IPS DF 6.9 (cell line): ENCODE measurements around the gene MAPK14.
A peak's percentile ranks its signal among the peaks of the same experiment; 100 is the strongest.
"Not testable (repeated sequence)": the region's sequence is repeated elsewhere in the genome, so short reads cannot be mapped to it uniquely, and the experiment has no call there.

Source experiments
- DNase-seq: peaks from one replicate; pipeline ENCODE4 v3.0.0-alpha.2; 2013; ENCODE audit warnings: low read depth, low spot score
- H3K27ac ChIP-seq: one replicate; pipeline ENCODE4 v1.5.1; 2013; ENCODE audit warnings: low read length, control low read depth
- H3K27me3 ChIP-seq: 2 replicates; pipeline ENCODE4 v1.6.1; 2013; ENCODE audit warnings: mild to moderate bottlenecking, low read length; ENCODE audit not compliant: control insufficient read depth, insufficient read depth
- H3K36me3 ChIP-seq: 2 replicates; pipeline ENCODE4 v1.6.1; 2013; ENCODE audit warnings: low read length; ENCODE audit not compliant: control insufficient read depth, insufficient read depth
- H3K4me1 ChIP-seq: 2 replicates; pipeline ENCODE4 v1.6.1; 2013; ENCODE audit warnings: low read length; ENCODE audit not compliant: control insufficient read depth, insufficient read depth
- H3K4me3 ChIP-seq: 2 replicates; pipeline ENCODE4 v1.5.1; 2013; ENCODE audit warnings: mild to moderate bottlenecking, low read length
- H3K9me3 ChIP-seq: 2 replicates; pipeline ENCODE4 v1.6.1; 2013; ENCODE audit warnings: low read length, inconsistent platforms; ENCODE audit not compliant: control insufficient read depth, insufficient read depth
- WGBS: extraction: QIAGEN DNeasy Blood & Tissue Kit; methylation state at CpG from one replicate; pipeline ENCODE4 v1.1.7; 2013; ENCODE audit warnings: mixed read lengths, missing lambda C conversion rate; ENCODE audit not compliant: insufficient read length, insufficient coverage; 5-methylcytosine and 5-hydroxymethylcytosine counted together

MAPK14 gene

DNA sequence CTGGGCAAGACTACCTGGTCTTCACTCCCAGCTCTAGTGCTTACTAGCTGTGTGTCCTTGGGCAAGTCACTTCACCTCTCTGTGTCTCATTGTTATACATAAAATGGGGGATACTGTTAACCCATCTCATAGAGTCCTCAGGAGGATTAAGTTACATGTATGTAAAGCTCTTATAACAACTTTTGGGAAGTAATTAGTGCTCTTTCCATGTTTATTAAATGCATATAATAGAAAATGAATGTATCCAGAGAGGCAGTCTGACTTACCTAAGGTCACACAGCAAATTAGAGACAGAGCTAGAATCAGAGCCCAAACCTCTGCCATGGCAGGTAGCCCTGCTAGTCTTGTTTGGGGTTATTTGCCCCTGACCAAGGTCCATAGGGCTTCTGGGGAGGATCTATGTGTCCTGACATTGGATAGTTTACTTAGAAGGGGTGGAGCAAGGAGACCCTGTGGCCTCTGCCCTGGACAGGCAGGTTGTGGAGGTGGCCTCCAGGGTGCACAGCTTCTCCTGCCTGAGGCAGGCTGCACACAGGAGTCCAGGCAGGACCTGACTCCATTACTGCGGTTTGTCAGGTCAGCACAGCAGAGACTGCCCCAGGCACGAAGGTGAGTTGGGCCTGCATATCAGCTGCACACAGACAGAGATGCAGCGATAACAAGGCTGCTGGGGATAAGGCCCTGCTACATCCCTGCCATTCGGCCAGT, 94.3 kb downstream of the MAPK14 start:
- Histone ChIP-seq H3K27me3 (no peaks in the 10 kb centered on the region), H3K4me1 (peaks cover 8% of the 10 kb centered on the region), H3K9me3 (no peaks in the 10 kb centered on the region), H3K27ac (no peak overlapping the region), H3K36me3 (no peaks in the 10 kb centered on the region), H3K4me3 (no peak overlapping the region)
- no CpG with 5 or more reads among the region's 4 CpGs for WGBS
- DNase-seq = no peak

DNA sequence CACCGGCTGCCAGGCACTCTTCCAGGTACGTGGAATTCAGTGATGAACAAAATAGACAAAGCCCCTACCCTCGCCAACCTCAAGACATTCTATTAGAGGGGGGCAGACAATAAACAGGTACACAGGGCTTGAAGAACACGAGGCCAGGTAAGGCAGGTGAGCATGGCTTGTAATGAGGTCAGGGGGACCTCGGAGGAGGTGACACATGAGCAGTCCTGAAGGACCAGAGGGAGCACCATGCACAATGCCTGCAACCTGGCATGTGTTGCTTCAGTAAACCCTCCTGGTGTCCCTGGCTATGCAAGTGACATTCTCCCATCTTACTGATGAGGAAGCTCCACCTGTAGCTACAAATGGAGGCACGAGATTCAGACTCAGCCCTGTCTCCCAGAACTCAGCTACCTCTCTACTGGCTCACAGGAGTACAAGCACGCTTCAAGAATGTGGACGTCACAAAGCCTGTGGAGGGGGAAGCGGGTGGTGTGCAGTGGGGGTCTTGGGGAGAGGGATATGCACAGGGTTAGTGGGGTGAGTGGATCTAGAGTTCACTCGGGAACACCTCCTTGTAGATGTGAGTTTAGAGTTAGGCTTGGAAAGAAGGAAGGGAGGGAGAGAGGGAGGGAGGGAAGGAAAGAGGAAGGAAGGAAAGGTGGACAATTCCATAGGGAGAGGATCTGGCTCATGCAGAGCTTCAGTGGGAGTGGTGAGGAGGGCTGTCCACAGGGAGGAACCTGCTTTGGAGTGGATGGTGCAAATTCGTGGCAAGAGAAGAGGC, 95.1 kb downstream of the MAPK14 start:
- no peak overlapping the region for H3K27ac ChIP-seq
- H3K9me3 ChIP-seq = no peaks in the 10 kb centered on the region
- whole genome bisulfite sequencing = no CpG with 5 or more reads among the region's 11 CpGs
- H3K4me1 ChIP-seq = peaks cover 8% of the 10 kb centered on the region
- no peak overlapping the region for H3K4me3 ChIP-seq
- DNase-seq = no peak
- H3K36me3 ChIP-seq = no peaks in the 10 kb centered on the region
- H3K27me3 ChIP-seq = no peaks in the 10 kb centered on the region

DNA sequence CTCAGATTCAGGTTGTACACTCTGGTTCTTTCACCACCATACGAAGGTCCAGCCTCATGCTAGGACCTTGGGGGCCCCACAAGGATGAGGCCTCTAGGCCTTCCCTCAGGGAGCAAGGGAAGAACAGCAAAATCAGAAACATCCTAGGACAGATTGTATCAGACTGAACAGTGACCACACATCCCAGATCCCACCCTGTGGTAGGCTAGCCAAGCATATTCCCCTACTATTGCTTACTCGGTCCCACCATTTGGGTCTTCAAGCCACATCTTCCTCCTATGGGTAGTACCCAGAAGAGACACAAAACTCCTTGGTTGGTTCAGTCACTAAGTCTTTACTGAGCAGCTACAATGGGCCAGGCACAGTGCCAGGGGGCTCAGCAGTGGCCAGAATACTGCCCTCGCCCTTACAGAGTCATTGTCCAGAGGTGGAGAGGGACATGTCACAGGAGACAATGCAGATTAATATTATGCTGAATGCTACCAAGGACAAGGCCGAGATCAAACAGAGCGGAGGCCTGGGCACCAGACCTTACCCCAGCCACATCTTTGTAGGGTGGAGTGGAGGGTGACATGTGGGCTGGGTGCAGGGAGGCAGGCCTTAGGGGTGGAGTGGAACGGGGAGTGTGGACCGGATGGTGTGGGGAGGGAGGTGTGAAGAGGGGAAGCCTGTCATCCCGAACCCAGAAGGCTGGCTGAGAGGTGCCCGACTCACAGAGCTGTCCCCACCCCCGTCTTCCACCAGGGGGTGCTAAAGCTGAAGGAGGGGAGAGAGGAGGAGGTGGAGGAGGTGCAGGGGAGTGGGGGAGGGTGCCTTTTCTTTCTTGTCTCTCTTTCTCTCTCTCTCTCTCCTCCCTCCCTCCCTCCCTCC, 95.9 kb downstream of the MAPK14 start:
- no peaks in the 10 kb centered on the region for H3K36me3 ChIP-seq
- H3K4me3 ChIP-seq = no peak overlapping the region
- H3K4me1 ChIP-seq = peaks cover 8% of the 10 kb centered on the region
- no peak overlapping the region for H3K27ac ChIP-seq
- no peaks in the 10 kb centered on the region for H3K9me3 ChIP-seq
- no CpG with 5 or more reads among the region's 10 CpGs for WGBS
- no peaks in the 10 kb centered on the region for H3K27me3 ChIP-seq
- DNase-seq = peak; percentile 41

DNA sequence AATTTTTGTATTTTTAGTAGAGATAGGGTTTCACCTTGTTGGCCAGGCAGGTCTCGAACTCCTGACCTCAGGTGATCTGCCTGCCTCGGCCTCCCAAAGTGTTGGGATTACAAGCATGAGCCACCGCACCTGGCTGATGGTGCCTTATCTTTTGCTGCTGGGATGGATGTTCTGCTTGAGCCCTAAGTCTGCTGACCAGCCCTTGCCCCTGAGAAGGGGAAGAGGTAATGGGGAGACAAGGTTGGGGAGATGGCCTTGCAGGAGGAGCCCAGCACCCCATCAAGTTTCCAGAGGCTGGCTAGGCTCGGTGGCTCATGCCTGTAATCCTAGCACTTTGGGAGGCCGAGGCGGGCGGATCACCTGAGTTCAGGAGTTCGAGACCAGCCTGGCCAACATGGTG, 96.7 kb downstream of the MAPK14 start:
- H3K4me1 ChIP-seq, H3K4me3 ChIP-seq: not testable (repeated sequence)
- no CpG with 5 or more reads among the region's 8 CpGs for WGBS

DNA sequence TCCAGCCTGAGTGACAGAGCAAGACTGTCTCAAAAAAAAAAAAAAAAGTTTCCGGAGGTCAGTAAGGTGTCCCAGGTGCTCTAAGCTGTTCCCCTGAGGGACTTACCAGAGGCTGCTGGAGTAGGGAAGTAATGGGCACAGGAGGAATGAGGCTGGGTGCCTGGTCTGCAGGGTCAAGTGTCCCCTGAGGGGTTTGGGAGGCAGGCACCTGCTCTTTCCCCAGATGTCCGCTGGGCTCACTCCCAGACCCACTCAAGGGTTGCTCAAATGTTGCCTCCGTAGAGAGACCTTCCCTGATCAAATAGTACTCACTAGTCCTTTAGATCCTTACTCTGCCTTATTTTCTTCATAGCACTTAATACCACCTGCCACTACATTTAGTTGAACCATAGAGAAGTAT, 97.3 kb downstream of the MAPK14 start:
- Histone ChIP-seq H3K27me3 (no peaks in the 10 kb centered on the region), H3K4me1 (peaks cover 9% of the 10 kb centered on the region), H3K36me3 (no peaks in the 10 kb centered on the region), H3K27ac (no peak overlapping the region), H3K9me3 (no peaks in the 10 kb centered on the region), H3K4me3 (no peak overlapping the region)
- no CpG with 5 or more reads among the region's 3 CpGs for WGBS
- no peak for DNase-seq

More for the DNA sequence above, 96.7 kb downstream of the MAPK14 start:
- not testable (repeated sequence) for H3K36me3 ChIP-seq, H3K27ac ChIP-seq, DNase-seq, H3K27me3 ChIP-seq, H3K9me3 ChIP-seq

DNA sequence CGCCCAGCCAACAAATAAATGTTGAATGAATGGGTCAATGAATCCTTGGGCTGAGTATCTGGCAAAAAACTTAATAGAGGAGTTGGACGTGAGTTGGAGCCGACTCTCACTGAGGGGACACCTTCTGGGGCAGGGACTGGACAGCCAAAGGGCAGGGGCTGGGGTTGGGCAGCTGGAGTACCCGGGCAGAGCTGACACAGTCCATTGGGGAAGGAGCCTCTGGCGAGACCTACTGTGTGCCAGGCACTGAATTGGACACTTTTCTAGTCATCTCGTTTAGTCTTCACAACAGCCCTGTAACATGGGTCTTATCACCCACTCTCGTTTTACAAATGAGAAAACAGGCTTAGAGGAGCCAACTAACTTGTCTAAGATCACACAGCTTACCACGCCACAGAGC, 98.0 kb downstream of the MAPK14 start:
- no peak for DNase-seq
- Histone ChIP-seq H3K4me3 (no peak overlapping the region), H3K36me3 (no peaks in the 10 kb centered on the region), H3K27me3 (no peaks in the 10 kb centered on the region), H3K9me3 (no peaks in the 10 kb centered on the region), H3K4me1 (peaks cover 9% of the 10 kb centered on the region), H3K27ac (no peak overlapping the region)
- WGBS = no CpG with 5 or more reads among the region's 8 CpGs

DNA sequence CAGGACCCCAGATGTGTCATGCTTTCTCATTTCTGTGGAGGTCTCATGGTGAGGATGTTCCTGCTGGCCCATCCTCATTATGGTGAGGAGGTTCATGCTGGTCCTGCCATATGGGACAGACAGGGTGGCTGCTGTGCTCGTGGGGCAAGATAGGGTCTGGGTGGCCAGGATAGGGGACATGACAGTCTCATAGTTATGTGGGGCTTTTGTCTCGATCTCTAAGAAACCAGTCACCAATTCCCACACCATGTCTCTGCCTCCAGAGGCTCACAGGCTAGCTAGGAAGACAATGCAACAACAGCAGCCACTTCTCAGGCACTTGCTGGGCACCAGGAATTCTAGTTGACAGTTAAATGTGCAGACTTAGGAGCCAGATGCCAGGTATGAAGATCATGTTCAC, 98.5 kb downstream of the MAPK14 start:
- Histone ChIP-seq H3K36me3 (no peaks in the 10 kb centered on the region), H3K27me3 (no peaks in the 10 kb centered on the region), H3K27ac (no peak overlapping the region), H3K9me3 (no peaks in the 10 kb centered on the region), H3K4me3 (no peak overlapping the region), H3K4me1 (peaks cover 10% of the 10 kb centered on the region)
- WGBS = no CpG with 5 or more reads among the region's 2 CpGs
- DNase-seq = no peak

DNA sequence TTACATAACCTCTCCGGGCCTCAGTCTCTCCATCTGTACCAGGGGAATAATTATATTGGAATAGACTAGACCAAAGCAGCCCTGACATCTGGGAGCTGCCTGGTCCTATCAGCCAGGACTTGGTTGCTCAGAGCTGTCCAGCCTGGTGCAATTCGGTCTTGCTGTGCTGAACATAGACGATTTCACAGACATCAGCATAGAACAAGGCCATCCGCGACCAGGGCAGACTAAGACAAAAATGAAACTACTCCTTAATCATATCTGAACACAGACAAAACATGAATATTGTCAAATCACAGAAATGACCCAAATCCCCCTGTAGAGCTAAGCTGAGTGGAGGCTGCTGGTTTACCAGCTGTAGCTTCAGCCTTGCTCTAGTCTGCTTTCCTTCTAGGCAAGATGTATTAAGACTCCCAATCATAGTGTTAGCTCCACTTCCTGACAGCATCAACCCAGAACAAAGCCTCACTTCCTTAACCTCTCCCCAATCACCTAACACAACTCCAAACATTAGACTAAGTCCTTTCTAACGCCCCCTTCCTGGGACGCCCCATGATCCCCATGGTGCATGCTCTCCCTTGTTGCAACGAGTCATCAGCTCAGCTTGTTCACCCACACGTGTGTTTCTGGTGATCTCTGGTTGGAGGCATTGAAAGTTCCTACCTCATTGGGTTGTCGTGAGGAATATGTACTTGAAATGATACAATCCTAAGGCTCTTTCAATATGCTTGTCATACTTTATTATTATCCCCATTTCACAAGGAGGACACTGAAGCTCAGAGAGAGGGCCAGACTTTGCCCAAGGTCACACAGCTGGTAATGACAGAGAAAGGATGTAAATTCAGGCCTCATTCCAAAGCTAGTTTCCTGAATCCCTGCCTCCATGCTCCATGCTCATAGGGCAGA, 99.2 kb downstream of the MAPK14 start:
- WGBS = 100% methylated on average over 1 of the region's 10 CpGs
- Histone ChIP-seq H3K27ac (no peak overlapping the region), H3K9me3 (no peaks in the 10 kb centered on the region), H3K27me3 (no peaks in the 10 kb centered on the region), H3K4me1 (peaks cover 8% of the 10 kb centered on the region), H3K4me3 (no peak overlapping the region), H3K36me3 (no peaks in the 10 kb centered on the region)
- DNase-seq = no peak

DNA sequence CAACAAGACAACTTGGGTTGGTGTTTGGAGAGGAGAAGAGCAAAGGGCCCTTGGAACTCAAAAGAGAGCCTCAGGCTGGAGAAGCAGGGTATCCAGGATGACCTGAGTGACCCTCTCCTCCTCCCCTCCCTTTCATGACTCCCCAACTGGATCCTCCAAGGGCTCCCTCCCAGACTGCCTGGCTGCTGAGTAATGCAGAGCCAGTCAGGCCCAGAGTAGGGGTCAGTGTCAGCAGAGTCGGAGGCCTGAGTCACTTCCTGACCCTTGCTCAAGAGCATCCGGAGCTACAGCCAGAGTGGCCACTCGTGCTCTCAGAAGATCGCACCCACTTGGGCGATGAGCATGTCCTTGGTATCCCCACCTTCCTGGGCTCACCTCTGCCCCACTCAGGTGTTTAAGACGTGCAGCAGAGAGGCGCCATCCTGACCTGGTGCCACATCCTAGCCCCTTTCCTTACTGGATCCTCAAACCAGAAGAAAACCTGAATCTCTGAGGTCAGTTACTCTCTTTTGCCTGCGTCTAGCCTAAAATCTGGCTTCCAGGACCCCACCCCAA, 99.9 kb downstream of the MAPK14 start:
- Histone ChIP-seq H3K4me1 (peaks cover 8% of the 10 kb centered on the region), H3K27me3 (no peaks in the 10 kb centered on the region), H3K36me3 (no peaks in the 10 kb centered on the region), H3K9me3 (no peaks in the 10 kb centered on the region), H3K4me3 (no peak overlapping the region), H3K27ac (no peak overlapping the region)
- WGBS = no CpG with 5 or more reads among the region's 8 CpGs
- no peak for DNase-seq
